ENCODE measurements around the gene SNAPC2. TPM values are rescaled to one million over a fixed set of nuclear protein-coding genes. Genes with fewer than 3 reads are reported as not detected.

SNAPC2 gene
- total and polyA plus RNA-seq, 2 of the 13 experiments (the other 11 are each of a cell fraction or from before 2014, with no cell fraction given): 10.2 to 12.7 TPM

- no peak for TF ChIP-seq ZNF232 (CRISPR knock-in tag; IDR thresholded peaks at IDR 0.05; ENCODE audit: borderline replicate concordance)
- TF ChIP-seq HOXA7 (CRISPR knock-in tag; IDR thresholded peaks at IDR 0.05): no peak
- no peak for TF ChIP-seq BHLHE40 (IDR thresholded peaks at IDR 0.05; ENCODE audit: low read length)
- no peak for TF ChIP-seq ZNF724P (CRISPR knock-in tag; IDR thresholded peaks at IDR 0.05; ENCODE audit: borderline replicate concordance)
- no peak for TF ChIP-seq ELF4 (CRISPR knock-in tag; IDR thresholded peaks at IDR 0.05; ENCODE audit: borderline replicate concordance)
- peak; percentile 62; the same call in 1 of the 2 replicates for TF ChIP-seq ZNF350 (CRISPR knock-in tag; IDR thresholded peaks at IDR 0.05; ENCODE audit: borderline replicate concordance, low read depth)
- no peak for TF ChIP-seq ZNF318 (CRISPR knock-in tag; IDR thresholded peaks at IDR 0.05)
- no peak for TF ChIP-seq ZNF761 (CRISPR knock-in tag; conservative IDR thresholded peaks at IDR 0.05)
- TF ChIP-seq GTF3A (CRISPR knock-in tag; conservative IDR thresholded peaks at IDR 0.05): no peak
- no peak for TF ChIP-seq ZNF713 (CRISPR knock-in tag; IDR thresholded peaks at IDR 0.05)
- TF ChIP-seq ZXDC (CRISPR knock-in tag; IDR thresholded peaks at IDR 0.05): no peak
- peak; percentile 53; the same call in 1 of the 2 replicates for TF ChIP-seq ZNF501 (CRISPR knock-in tag; IDR thresholded peaks at IDR 0.05)
- TF ChIP-seq ZFY (CRISPR knock-in tag; IDR thresholded peaks at IDR 0.05): no peak
- TF ChIP-seq FOXM1 (CRISPR knock-in tag; IDR thresholded peaks at IDR 0.05): no peak
- TF ChIP-seq JUN (CRISPR knock-in tag; IDR thresholded peaks at IDR 0.05): no peak
- no peak for TF ChIP-seq ZBTB21 (CRISPR knock-in tag; IDR thresholded peaks at IDR 0.05)
- no peak for TF ChIP-seq ZMAT3 (CRISPR knock-in tag; conservative IDR thresholded peaks at IDR 0.05)
- TF ChIP-seq ZBTB33 (CRISPR knock-in tag; IDR thresholded peaks at IDR 0.05): 0 out of 2 replicates have a peak, but pooled peaks have one; percentile 29
- TF ChIP-seq ZSCAN21 (CRISPR knock-in tag; IDR thresholded peaks at IDR 0.05; ENCODE audit: borderline replicate concordance): no peak
Observed at GRCh38 chr19:7897292-7897691, 22.8 kb upstream of the SNAPC2 start (continued).
